ENCODE results near the gene NES.

DNA sequence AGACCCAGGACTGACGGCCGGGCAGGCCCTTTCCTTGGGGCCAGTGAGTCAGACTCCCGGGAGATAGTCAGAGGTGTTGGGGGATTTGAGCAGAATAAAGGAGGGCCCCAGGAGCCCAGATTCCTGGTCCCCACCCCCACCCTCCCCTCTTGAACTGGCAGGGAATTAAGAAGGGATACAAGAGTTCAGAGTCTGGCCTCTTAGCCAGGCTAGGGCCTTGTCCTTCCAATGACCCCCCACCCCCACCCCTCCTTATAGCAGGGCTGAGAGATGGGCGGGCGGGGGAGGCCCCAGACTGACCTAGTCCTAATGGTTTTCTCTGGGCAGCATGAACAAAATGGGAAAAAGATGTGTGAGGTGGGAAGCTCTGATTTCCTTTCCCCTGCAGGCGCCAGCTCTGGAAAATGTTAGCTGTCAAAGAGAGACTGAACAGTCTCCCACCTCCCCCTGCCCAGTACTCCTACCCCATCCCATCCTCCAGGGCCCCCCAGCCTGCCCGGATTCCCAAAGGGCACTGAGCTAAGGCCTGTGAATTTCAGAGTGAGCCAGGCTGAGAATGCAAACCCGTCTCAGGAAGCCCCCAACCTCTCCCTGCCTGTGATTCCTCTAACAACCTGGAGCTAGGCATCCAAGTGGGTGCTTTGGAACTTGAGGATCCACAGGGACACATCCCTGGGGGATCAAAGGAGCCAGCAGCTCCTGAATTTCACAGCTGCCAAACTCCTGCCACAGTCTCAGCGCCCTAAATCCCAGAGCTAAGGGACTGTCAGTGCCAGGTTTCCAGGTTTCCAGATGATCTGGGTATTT, 34.0 kb upstream of the NES start:
- TF ChIP-seq CTCF (IDR thresholded peaks at IDR 0.05 in 2 of 3, conservative IDR thresholded peaks at IDR 0.05 in 1 of 3; ENCODE audit: borderline replicate concordance in 1 of 3, insufficient read depth in 1 of 3, low read depth in 2 of 3, low read length in 2 of 3), result no peak
- TF ChIP-seq YY1 (IDR thresholded peaks at IDR 0.05; ENCODE audit: extremely low read depth, insufficient replicate concordance, low read depth, low read length), result no peak
- TF ChIP-seq TCF7L2 (IDR thresholded peaks at IDR 0.05; ENCODE audit: borderline replicate concordance, extremely low read depth, insufficient read depth, insufficient read length), result no peak
- no peak for TF ChIP-seq REST (IDR thresholded peaks at IDR 0.05; ENCODE audit: low read depth)
- TF ChIP-seq POLR2A (IDR thresholded peaks at IDR 0.05; ENCODE audit: borderline replicate concordance, extremely low read depth, insufficient read depth, insufficient read length), result no peak
- no peak for TF ChIP-seq POLR2AphosphoS5 (IDR thresholded peaks at IDR 0.05; ENCODE audit: low read depth, low read length)
- no peak for TF ChIP-seq EZH2 (IDR thresholded peaks at IDR 0.05)
- no peak for TF ChIP-seq EZH2phosphoT487 (IDR thresholded peaks at IDR 0.05; ENCODE audit: borderline replicate concordance)
- TF ChIP-seq ZBTB33 (IDR thresholded peaks at IDR 0.05; ENCODE audit: extremely low read depth, insufficient replicate concordance, low read length), result no peak
- no peak for TF ChIP-seq SP1 (IDR thresholded peaks at IDR 0.05; ENCODE audit: low read depth)
